Mesenchymal stem cell (in vitro differentiated cells and primary cell): Measurements from ENCODE around the gene SETSIP.

ENCODE experiments used
- DNase-seq: peaks from one replicate; pipeline ENCODE4 v3.0.0-alpha.2; 2013
- H2AFZ ChIP-seq: one replicate; pipeline ENCODE4 v1.6.1; 2013; ENCODE audit warnings: low read depth, mild to moderate bottlenecking, control low read depth, inconsistent platforms, low read length, moderate library complexity
- H2AK5ac ChIP-seq: 2 replicates; pipeline ENCODE4 v1.6.1; 2013; ENCODE audit warnings: low read length, moderate library complexity, mild to moderate bottlenecking, inconsistent platforms; ENCODE audit not compliant: severe bottlenecking
- H2BK120ac ChIP-seq: one replicate; pipeline ENCODE4 v1.6.1; 2013; ENCODE audit warnings: low read depth, mild to moderate bottlenecking, inconsistent platforms, low read length, moderate library complexity
- H2BK12ac ChIP-seq, 2 experiments: one replicate each; pipeline ENCODE4 v1.6.1; 2013; ENCODE audit warnings: inconsistent platforms in 2 of 2, low read length in 2 of 2, mild to moderate bottlenecking in 2 of 2, moderate library complexity in 2 of 2, control low read depth in 1 of 2
- H2BK15ac ChIP-seq: one replicate; pipeline ENCODE4 v1.6.1; 2013; ENCODE audit warnings: mild to moderate bottlenecking, low read depth, inconsistent platforms; ENCODE audit not compliant: poor library complexity, severe bottlenecking
- H2BK5ac ChIP-seq: 2 replicates; pipeline ENCODE4 v1.6.1; 2013; ENCODE audit warnings: low read depth, mild to moderate bottlenecking, low read length, control low read depth, inconsistent platforms; ENCODE audit not compliant: poor library complexity, severe bottlenecking
- H3K14ac ChIP-seq, 2 experiments: one replicate each; pipeline ENCODE4 v1.6.1; 2013; ENCODE audit warnings: inconsistent platforms in 2 of 2, low read length in 2 of 2, control low read depth in 1 of 2, mild to moderate bottlenecking in 1 of 2, moderate library complexity in 1 of 2
- H3K18ac ChIP-seq, 2 experiments: one replicate each; pipeline ENCODE4 v1.6.1; 2013; ENCODE audit warnings: inconsistent platforms in 2 of 2, low read length in 2 of 2, control low read depth in 1 of 2, low read depth in 1 of 2, mild to moderate bottlenecking in 1 of 2
- H3K23ac ChIP-seq, 2 experiments: one replicate each; pipeline ENCODE4 v1.6.1; 2013; ENCODE audit warnings: inconsistent platforms in 2 of 2, low read length in 2 of 2, mild to moderate bottlenecking in 2 of 2, moderate library complexity in 2 of 2, control low read depth in 1 of 2
- H3K27ac ChIP-seq: 2 replicates; pipeline ENCODE4 v1.5.1; 2013; ENCODE audit warnings: mild to moderate bottlenecking, moderate library complexity, low read length, control low read depth, inconsistent platforms; ENCODE audit not compliant: poor library complexity, severe bottlenecking
- H3K27me3 ChIP-seq, 2 experiments: 2 replicates each; pipeline versions ENCODE4 v1.6.1 to v1.7.0; 2013; ENCODE audit warnings: low read length in 2 of 2, mild to moderate bottlenecking in 2 of 2, moderate library complexity in 2 of 2, control low read depth in 1 of 2, inconsistent platforms in 1 of 2; ENCODE audit not compliant: control insufficient read depth in 1 of 2, insufficient read depth in 1 of 2
- H3K36me3 ChIP-seq, 2 experiments: 2 replicates each; pipeline versions ENCODE4 v1.6.1 to v1.7.0; 2013; ENCODE audit warnings: low read length in 2 of 2, control low read depth in 1 of 2, inconsistent platforms in 1 of 2, low read depth in 1 of 2, mild to moderate bottlenecking in 1 of 2; ENCODE audit not compliant: insufficient read depth in 2 of 2, control insufficient read depth in 1 of 2
- H3K4ac ChIP-seq, 2 experiments: one replicate each; pipeline ENCODE4 v1.6.1; 2013; ENCODE audit warnings: inconsistent platforms in 2 of 2, low read length in 2 of 2, mild to moderate bottlenecking in 2 of 2, moderate library complexity in 2 of 2, control low read depth in 1 of 2, low read depth in 1 of 2
- H3K4me1 ChIP-seq: 2 replicates; pipeline ENCODE4 v1.6.1; 2013; ENCODE audit warnings: low read depth, low read length, control low read depth; ENCODE audit not compliant: control insufficient read depth, insufficient read depth
- H3K4me2 ChIP-seq: 2 replicates; pipeline ENCODE4 v1.6.1; 2013; ENCODE audit warnings: low read length, mild to moderate bottlenecking, inconsistent platforms; ENCODE audit not compliant: poor library complexity, severe bottlenecking
- H3K4me3 ChIP-seq, 2 experiments: 2 replicates each; pipeline versions ENCODE4 v1.5.1 to v1.7.0; 2013; ENCODE audit warnings: low read length in 2 of 2, mild to moderate bottlenecking in 2 of 2, control low read depth in 1 of 2, low read depth in 1 of 2; ENCODE audit not compliant: insufficient read depth in 1 of 2
- H3K79me1 ChIP-seq: replicated peaks from 2 replicates; pipeline ENCODE4 v1.6.1; 2013; ENCODE audit warnings: mild to moderate bottlenecking, control low read depth, low read length, inconsistent platforms; ENCODE audit not compliant: poor library complexity, severe bottlenecking
- H3K9ac ChIP-seq: 2 replicates; pipeline ENCODE4 v1.7.0; 2013; ENCODE audit warnings: mild to moderate bottlenecking, low read length, moderate library complexity
- H3K9me3 ChIP-seq: 2 replicates; pipeline ENCODE4 v1.7.0; 2013; ENCODE audit warnings: mild to moderate bottlenecking, low read length; ENCODE audit not compliant: control insufficient read depth
- H4K8ac ChIP-seq: one replicate; pipeline ENCODE4 v1.6.1; 2013; ENCODE audit warnings: inconsistent platforms, mild to moderate bottlenecking, low read length, moderate library complexity
- H4K91ac ChIP-seq: one replicate; pipeline ENCODE4 v1.6.1; 2013; ENCODE audit warnings: mild to moderate bottlenecking, low read length, inconsistent platforms
- WGBS: methylation state at CpG from one replicate; pipeline ENCODE4 v1.1.7; 2013; ENCODE audit warnings: mixed read lengths; 5-methylcytosine and 5-hydroxymethylcytosine counted together

Gene SETSIP

GRCh38 chr1:92045766-92046495 is 29.3 kb downstream of the SETSIP start:
- H3K23ac ChIP-seq: no peak overlapping the region
- DNase-seq: no peak

GRCh38 chr1:92043621-92044020 is 31.6 kb downstream of the SETSIP start:
- Histone ChIP-seq H3K14ac (no peak overlapping the region), H2AFZ (no peak overlapping the region), H2BK120ac (no peak overlapping the region), H4K8ac (no peak overlapping the region), H2BK15ac (no peak overlapping the region), H3K4me2 (no peak overlapping the region), H3K4me1 (no peaks in the 10 kb centered on the region), H2AK5ac (no peak overlapping the region), H3K79me1 (no peaks in the 10 kb centered on the region), H3K27me3 (no peaks in the 10 kb centered on the region), H3K9ac (no peak overlapping the region), H4K91ac (no peak overlapping the region), H2BK12ac (no peak overlapping the region), H2BK5ac (no peak overlapping the region), H3K36me3 (no peaks in the 10 kb centered on the region), H3K27ac (no peak overlapping the region), H3K4ac (no peak overlapping the region), H3K18ac (no peak overlapping the region), H3K9me3 (no peaks in the 10 kb centered on the region), H3K4me3 (no peak overlapping the region), H3K23ac (no peak overlapping the region)
- no peak for DNase-seq
- WGBS: 97% methylated on average over 4 of the region's 5 CpGs

More at GRCh38 chr1:92045766-92046495, 29.3 kb downstream of the SETSIP start:
- no peak overlapping the region for H3K4me3 ChIP-seq
- H3K27me3 ChIP-seq: no peaks in the 10 kb centered on the region
- no peak overlapping the region for H3K9ac ChIP-seq
- H3K36me3 ChIP-seq: no peaks in the 10 kb centered on the region
- no peak overlapping the region for H3K18ac ChIP-seq
- no peak overlapping the region for H4K91ac ChIP-seq
- no peak overlapping the region for H2AFZ ChIP-seq
- no peak overlapping the region for H3K27ac ChIP-seq
- no peak overlapping the region for H2AK5ac ChIP-seq
- WGBS: 94% methylated on average over 1 of the region's 2 CpGs
- no peak overlapping the region for H3K4ac ChIP-seq
- no peak overlapping the region for H3K4me2 ChIP-seq
- H2BK15ac ChIP-seq: no peak overlapping the region
- H3K79me1 ChIP-seq: no peaks in the 10 kb centered on the region
- no peaks in the 10 kb centered on the region for H3K9me3 ChIP-seq
- H3K14ac ChIP-seq: no peak overlapping the region
- H2BK120ac ChIP-seq: no peak overlapping the region
- H2BK5ac ChIP-seq: no peak overlapping the region
- no peaks in the 10 kb centered on the region for H3K4me1 ChIP-seq
- H4K8ac ChIP-seq: no peak overlapping the region
- no peak overlapping the region for H2BK12ac ChIP-seq

GRCh38 chr1:92040971-92041370 is 34.2 kb downstream of the SETSIP start:
- H4K8ac ChIP-seq: no peak overlapping the region
- no peak overlapping the region for H3K27ac ChIP-seq
- no peak overlapping the region for H3K4ac ChIP-seq
- no peak overlapping the region for H3K4me3 ChIP-seq
- H3K23ac ChIP-seq: no peak overlapping the region
- no peak overlapping the region for H3K14ac ChIP-seq
- no peak overlapping the region for H2AK5ac ChIP-seq
- H2AFZ ChIP-seq: no peak overlapping the region
- H2BK5ac ChIP-seq: no peak overlapping the region
- no peaks in the 10 kb centered on the region for H3K27me3 ChIP-seq
- WGBS: 93% methylated on average over 1 of the region's 1 CpG
- H3K4me2 ChIP-seq: no peak overlapping the region
- H3K79me1 ChIP-seq: no peaks in the 10 kb centered on the region
- no peaks in the 10 kb centered on the region for H3K9me3 ChIP-seq
- no peak overlapping the region for H2BK15ac ChIP-seq
- no peak overlapping the region for H3K18ac ChIP-seq
- no peaks in the 10 kb centered on the region for H3K4me1 ChIP-seq
- no peak for DNase-seq
- H3K9ac ChIP-seq: no peak overlapping the region
- H3K36me3 ChIP-seq: no peaks in the 10 kb centered on the region
- no peak overlapping the region for H2BK120ac ChIP-seq
- no peak overlapping the region for H4K91ac ChIP-seq
- H2BK12ac ChIP-seq: no peak overlapping the region

- DNase-seq: no peak
- WGBS: 86% methylated on average over 2 of the region's 2 CpGs
Observed at GRCh38 chr1:92038695-92039346, 36.4 kb downstream of the SETSIP start.

More at GRCh38 chr1:92038695-92039346, 36.4 kb downstream of the SETSIP start:
- H3K27ac ChIP-seq: no peak overlapping the region
- H3K4me2 ChIP-seq: no peak overlapping the region
- no peaks in the 10 kb centered on the region for H3K9me3 ChIP-seq
- H4K91ac ChIP-seq: no peak overlapping the region
- H3K4me1 ChIP-seq: no peaks in the 10 kb centered on the region
- no peak overlapping the region for H3K23ac ChIP-seq
- no peak overlapping the region for H3K4me3 ChIP-seq
- no peak overlapping the region for H2BK15ac ChIP-seq
- H2AFZ ChIP-seq: no peak overlapping the region
- H2BK120ac ChIP-seq: no peak overlapping the region
- H2AK5ac ChIP-seq: no peak overlapping the region
- H3K14ac ChIP-seq: no peak overlapping the region
- no peaks in the 10 kb centered on the region for H3K27me3 ChIP-seq
- no peak overlapping the region for H2BK5ac ChIP-seq
- H3K79me1 ChIP-seq: no peaks in the 10 kb centered on the region
- no peak overlapping the region for H2BK12ac ChIP-seq
- H3K18ac ChIP-seq: no peak overlapping the region
- H3K36me3 ChIP-seq: no peaks in the 10 kb centered on the region
- no peak overlapping the region for H3K9ac ChIP-seq
- no peak overlapping the region for H4K8ac ChIP-seq
- H3K4ac ChIP-seq: no peak overlapping the region
